ENCODE results near the gene MOB1A.
"Not testable (repeated sequence)": the region's sequence is repeated elsewhere in the genome, so short reads cannot be mapped to it uniquely, and the experiment has no call there.

Gene MOB1A

DNA sequence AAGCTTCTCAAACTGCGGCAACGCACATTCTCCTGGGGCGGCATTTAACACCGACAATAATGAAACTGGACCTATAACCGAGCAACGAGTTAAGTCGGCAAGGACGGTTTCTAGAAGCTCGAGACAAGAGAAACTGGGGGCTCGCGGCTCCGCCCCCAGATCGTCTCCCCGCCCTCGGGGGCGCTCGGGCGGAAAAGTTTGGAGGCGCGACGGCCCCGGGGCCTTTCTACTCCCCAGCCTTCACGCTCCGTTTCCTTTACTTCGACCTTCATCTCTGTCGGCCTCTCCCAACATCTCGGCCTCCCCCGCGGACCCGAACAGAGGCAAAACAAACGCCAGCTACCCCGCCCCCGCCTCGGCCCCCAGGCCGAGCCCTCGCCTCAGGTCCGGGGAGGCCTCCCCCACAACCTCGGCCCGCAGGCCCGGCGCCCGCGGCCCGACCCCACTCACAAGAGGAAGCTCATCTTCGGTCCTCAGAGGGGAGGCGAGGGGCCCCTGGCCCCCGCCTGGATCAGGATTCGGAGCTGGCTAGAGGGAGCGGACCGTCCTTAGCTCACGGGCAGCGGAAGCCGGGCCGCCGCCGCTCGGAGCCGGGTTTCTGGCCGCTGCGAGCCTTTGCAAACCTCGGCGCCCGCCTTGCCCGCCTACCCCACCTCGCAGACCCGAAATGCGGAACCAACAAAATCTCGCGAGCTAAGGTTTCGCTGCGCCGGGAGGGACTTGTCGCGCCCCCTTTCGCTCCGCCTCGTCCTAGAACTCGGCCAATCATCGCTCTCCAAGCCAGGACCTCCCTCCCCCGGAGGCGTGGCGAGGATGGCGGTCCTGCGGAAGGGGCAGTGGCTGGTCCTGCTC lies at the start of gene MOB1A:
Gene MOB1A, minus strand, starts transcription at position 669 of the 852 bp plus-strand sequence. Its CDS starts 205 bp downstream, at position 464.
- peak; percentile 94 to 98 (median 96) for DNase-seq (ENCODE audit: low read depth in 3 of 3)

DNA sequence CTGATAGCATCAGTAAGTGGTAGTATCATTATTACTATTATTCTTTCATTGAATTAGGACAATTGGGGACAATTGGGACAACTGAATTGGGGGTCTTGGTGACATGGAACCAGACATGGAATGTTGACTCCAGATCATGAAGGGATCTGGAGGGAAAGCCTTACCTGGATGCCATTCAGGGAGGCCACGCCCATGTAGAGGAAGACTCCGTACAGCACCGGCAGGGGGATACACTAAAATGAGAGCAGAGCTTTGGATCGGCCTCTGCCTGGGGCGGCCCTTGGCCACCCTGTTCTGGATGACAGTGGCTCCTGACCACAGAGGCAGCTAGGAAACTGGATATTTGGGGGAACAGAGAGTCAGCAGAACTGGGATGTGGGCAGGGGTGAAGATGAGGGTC lies 49.0 kb upstream of the MOB1A start:
- no peak for DNase-seq (ENCODE audit: low read depth in 3 of 3)

DNA sequence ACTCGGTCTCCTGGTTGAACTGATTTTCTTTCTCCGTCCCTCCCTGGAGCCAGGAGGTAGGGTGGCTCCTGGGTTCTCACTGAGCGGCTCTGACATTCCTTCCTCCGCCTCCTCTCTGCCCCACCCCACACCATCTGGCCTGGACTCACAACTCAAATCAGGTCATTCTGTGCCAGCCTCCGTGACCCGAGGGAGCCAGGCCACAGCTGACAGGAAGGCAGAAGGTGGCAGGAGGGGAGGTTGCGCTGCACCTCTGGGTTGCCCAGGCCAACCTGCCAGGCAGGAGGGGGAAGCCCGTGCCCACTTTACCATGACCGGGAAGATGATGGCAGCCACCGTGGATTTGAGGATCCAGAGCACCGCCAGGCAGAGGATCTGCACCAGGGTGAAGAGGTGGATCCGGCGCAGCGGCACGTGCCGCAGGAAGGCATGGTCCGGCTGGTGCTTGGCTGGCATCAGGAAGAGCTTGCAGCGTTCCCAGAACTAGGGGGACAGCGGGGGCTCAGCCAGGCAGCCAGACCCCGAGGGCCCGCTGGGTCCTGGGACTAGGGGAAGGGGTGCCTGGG lies 48.1 kb upstream of the MOB1A start:
- DNase-seq (ENCODE audit: low read depth in 3 of 3): no peak

DNA sequence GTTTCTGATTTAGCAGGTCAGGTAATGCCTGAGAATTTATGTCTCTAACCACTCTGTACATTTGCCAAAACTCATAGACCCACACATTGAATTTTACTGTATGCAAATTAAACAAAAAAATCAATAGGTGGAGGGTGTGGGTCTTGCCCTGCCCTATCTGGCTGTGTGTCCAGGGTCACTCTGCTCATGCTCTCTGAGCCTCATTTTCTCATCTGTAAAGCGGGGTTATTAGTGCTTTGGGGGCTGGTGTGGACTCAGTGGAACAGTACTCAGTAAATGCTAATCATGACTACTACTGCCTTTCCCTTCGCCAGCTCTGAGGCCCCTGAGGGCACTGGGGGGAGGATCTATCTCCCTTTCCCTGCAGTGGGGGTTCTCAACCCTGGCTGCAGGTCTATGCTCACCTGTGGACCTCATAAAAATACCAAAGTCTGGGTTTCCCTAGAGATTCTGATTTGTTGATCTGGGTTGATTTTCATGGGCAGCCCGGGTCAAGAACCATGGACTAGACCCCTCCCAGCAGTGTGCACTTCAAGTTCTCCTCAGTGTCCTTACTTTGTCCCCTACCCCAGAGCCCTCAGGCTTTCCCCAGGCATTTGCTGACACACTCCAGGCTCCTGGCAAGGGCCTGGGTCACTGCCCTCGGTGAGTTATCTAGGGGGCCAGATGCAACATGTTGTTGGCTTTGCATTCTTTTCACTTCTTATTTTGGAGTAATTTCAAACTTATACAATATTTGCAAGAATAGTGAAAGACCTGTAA lies 47.2 kb upstream of the MOB1A start:
- DNase-seq (ENCODE audit: low read depth in 3 of 3): no peak

DNA sequence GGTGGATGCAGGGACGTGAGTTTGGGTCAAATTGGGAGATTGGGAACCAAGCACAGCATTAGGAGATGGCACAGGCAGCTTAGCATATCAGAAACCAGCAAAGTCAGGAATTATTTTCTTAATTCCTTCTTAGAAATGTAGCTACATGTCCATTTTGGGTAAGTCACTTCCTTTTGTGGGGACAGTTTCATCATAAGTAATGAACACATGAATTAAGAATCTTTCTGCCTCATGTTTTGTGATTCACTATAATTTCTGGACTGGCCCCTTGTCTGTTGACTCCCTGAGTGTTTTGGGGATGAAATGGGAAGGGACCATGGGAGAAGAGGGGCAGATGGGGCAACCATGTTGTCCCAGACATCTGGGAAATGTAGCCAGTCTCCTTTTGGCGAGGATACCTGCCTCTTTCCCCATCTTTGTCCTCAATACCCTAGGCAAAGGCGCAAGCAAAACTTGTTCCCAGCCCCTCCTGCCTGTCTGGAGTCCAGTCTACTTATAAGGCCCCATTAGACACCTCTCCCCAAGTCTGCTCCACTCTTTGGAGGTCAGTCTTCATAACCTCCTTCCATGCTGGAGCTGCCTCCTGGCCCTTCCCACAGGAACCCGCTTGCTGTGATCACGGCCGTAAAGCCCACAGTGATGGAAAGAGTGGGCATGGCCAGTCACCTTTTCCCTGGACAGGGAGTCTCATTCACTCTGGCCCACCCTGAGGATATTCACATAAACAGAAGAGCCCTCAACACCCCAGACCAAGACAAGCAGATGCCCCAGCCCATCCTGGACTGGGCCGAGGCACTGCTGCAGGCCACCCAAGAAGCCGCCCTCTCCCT lies 45.5 kb upstream of the MOB1A start:
- no peak for DNase-seq (ENCODE audit: low read depth in 3 of 3)

DNA sequence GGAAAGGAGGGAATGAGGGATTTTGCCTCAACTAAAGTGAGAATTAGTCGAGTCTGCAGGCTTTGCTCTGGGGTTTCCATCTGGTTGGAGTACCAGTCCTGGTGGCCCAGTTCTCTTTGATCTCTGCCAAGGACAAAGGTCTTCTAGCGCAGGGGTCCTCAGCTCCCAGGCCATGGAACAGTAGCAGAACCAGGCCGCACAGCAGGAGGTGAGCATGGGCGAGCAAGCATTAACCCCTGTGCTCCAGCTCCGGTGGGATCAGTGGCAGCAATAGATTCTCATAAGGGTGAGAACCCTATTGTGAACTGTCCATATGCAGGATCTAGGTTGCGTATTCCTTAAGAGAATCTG lies 43.6 kb upstream of the MOB1A start:
- DNase-seq (ENCODE audit: low read depth in 3 of 3): no peak

DNA sequence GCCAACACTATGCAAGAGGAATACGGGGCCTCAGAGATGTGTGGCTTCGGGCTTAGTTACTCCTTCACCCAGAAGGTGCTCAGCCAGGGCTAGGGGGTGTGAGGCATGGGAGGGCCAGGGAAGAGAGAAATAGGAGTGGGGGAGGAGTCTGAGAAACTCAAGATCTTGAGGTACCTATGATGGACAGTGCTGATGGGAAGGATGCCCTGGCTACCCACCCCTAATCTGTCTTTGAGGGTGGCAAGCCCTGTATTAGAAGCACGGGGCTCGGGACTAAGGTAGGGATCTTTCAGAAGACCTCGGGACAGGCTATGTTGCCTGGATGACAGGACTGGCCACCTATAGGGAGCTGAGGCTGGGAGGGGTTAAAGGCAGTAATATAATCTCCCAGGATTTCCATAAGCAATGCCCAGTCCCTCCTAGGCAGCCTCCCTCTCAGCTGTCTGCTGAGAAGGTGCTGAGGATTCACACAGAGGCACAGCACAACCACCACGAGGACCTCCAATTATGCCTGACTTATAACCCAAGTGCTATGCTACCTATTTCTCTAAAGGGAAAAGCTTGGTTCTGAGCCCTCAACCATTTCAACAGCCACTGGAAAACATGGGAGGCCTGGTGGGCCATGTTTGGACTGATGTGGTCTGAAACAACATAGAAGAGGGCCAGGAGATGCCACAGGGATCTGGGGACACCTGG lies 43.1 kb upstream of the MOB1A start:
- no peak for DNase-seq (ENCODE audit: low read depth in 3 of 3)

DNA sequence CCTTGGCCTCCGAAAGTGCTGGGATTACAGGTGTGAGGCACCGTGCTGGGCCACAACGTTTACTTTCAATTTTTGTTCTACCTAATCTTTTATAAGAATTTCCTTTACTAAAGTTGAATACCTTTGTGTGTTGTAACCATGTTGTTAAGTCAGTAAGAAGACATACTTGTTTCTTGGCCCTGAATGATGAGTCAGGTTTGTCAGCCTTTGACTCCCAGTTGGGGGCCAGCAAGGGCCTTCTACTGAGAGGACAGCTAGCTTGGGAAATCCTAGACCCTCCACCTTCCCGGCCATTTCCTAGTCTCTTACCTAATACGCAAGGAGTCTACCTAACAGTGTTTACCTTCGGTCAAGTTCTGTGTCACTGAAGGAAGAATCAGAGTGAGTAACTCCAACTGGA lies 42.4 kb upstream of the MOB1A start:
- DNase-seq (ENCODE audit: low read depth in 3 of 3): no peak

DNA sequence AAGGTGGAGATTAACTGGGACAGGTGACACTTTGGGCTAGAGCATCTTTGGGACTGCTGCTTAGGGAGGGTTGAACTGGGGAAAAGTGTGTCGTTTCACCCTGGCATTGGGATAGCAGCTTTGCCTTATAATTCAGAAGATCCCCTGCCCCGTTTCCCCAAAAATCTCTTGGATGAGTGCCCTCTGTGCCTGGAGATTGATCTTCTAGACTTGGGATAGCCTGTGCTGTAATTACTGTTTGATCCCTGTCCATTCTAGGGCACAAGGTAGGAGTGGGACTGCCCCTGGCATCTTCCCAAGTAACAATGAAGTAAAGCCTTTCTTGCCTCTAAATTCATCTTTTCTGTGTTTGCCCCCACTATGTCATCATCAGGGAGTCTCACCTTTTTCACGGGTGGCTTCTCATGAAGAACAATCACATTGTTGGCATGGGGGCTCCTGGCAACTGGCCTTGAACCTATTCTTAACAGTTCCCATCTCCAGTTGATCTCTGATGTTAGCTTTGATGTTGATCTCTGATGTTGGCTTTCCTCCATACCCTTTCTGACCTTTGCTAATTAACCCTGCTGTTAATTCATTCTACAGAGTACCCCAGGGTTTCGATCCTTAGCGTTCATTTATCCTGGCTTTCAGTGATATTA lies 41.3 kb upstream of the MOB1A start:
- DNase-seq (ENCODE audit: low read depth in 3 of 3): no peak

DNA sequence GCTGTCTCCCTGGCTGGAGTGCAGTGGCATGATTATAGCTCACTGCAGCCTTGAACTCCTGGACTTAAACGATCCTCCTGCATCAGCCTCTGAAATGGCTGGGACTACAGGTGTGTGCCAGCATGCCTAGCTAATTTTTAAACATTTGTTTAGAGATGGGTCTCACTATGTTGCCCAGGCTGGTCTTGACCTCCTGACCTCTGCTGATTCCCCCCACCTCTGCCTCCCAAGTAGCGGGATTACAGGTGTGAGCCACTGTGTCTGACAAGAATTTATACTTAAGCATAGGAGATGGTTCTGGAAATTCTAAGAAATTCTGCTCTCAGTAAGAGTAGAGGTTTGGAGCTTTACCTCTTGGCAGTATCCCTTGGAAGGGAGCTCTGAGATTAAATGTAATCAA lies 38.0 kb upstream of the MOB1A start:
- no peak for DNase-seq (ENCODE audit: low read depth in 3 of 3)

DNA sequence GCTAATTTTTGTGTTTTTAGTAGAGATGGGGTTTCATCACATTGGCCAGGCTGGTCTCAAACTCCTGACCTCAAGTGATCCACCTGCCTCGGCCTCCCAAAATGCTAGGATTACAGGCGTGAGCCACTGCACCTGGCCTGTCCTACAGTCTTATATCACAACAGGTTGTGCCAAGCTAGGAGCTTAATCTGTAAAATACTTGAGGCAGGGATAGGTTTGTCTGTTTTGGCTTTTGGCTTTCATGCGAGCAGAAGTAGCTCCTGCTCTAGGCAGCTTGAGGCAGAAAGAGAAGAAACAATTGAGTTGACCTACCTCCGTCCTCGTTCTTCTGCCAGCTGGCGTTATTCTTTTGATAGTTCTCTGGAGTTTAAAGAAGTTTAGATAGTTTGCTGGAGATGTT lies 37.1 kb upstream of the MOB1A start:
- not testable (repeated sequence) for DNase-seq (ENCODE audit: low read depth in 3 of 3)

DNA sequence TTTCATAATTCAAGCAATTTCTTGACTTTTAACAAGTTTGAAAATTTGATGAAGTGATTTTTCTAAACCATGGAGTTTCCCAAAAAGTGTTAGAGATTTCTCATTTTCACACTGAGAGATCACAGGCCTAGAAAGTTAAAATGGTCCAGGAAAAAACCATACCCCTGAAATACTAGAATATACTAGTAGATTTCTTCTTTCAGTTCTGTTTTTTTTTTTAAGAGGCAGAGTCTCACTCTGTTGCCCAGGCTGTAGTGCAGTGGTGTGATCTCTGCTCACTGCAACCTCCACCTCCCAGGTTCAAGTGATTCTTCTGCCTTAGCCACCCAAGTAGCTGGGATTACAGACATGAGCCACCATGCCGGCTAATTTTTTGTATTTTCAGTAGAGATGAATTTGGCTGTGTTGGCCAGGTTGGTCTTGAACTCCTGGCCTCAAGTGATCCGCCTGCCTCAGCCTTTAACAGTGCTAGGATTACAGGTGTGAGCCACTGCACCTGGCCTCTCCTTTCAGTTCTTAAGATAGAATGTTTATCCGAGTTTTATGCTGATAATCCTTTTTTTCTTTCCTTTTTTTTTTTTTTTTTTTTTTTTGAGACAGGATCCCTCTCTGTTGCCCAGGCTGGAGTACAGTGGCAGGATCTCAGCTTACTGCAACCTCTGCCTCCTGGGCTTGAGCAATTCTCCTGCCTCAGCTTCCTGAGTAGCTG lies 34.2 kb upstream of the MOB1A start:
- DNase-seq (ENCODE audit: low read depth in 3 of 3): no peak

DNA sequence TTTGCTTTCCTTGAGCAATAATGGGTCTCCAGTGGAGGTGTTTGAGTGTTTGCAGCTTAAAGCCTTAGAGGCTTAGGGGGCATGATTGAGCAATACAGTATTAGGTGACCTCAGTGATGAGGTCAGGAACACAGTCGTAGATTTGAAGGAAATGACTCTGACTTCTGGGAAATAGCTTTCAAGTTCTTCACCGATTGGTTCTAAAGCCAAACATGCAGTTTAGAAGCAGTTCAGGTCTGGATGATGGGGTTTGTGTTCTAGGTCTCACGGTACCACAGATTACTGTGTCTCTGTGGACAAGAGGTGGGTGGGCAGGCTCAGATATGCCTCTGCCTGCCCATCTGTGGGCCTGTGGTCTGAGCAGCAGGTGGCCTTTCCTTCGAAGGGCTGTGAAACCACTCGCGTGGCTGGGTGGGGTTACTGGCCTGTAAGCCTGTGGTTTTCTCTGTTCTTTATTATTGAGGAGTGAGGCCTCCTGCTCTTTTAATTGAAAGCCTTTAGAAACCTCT lies 27.6 kb upstream of the MOB1A start:
- no peak for DNase-seq (ENCODE audit: low read depth in 3 of 3)

DNA sequence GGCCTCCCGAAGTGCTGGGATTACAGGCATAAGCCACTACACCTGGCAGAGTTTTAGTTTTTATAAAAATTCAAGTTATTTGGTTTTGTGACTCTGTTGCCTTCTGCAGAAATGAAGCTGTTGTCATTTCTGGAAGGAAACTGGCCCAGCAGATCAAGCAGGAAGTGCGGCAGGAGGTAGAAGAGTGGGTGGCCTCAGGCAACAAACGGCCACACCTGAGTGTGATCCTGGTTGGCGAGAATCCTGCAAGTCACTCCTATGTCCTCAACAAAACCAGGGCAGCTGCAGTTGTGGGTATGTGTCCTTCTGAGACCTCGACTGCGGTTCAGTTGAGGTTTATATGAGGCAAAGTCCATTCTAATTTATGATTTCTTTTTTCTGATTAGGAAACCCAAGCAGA lies 26.9 kb upstream of the MOB1A start:
- no peak for DNase-seq (ENCODE audit: low read depth in 3 of 3)

DNA sequence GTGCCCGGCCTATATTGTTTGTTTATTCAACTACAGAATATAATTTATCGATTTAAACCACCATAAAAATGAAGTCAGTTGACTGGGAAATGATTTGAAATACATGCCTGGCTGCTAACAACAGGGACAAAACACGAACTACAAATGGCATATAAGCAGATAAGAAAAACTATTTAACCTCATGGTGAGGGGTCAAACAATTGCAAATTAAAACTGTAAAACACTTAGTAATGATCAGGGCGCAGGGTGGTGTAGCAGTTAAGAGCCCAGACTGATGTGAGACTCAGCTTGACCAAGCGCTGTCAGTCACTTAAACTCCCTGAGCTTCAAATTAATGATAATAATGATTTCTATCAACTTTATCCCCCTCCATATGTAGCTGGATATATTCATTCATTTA lies 26.4 kb upstream of the MOB1A start:
- no peak for DNase-seq (ENCODE audit: low read depth in 3 of 3)

DNA sequence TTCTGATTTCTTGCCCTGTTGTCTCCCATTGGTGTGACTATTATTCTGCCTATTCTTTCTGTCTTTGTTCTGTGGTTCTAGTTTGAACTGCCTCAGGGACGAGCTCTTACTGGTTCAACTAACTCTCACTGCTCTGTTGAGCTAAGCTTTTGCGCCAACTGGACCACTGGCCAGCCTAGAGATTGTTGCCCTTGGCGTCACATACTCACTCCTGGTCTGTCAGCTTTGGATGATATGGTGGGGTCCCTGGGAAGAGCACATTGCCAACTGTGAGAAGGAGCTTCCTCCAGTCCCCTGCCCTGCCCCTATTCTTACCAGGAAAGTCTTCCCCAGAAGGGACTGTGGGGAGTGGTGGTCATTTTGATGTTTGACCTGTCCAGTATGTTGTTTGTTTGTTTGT lies 25.8 kb upstream of the MOB1A start:
- no peak for DNase-seq (ENCODE audit: low read depth in 3 of 3)

DNA sequence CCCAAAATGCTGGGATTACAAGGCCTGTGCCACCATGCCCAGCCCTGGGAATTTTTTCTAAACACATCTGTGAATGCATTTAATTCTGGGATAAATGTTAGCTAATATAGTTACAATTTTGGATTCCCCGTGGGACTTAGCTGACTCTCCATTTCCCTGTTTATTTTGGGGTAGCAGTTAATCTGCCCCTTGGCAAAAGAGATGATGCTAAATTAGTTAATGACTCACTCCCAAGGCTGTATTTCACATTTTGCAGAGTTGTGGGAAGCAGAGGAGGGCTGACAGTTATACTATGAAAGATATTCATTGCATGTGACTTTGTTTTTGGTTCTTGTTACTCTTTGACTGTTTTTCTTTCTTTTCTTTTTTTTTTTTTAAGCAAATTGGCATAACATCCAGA lies 22.9 kb upstream of the MOB1A start:
- no peak for DNase-seq (ENCODE audit: low read depth in 3 of 3)

DNA sequence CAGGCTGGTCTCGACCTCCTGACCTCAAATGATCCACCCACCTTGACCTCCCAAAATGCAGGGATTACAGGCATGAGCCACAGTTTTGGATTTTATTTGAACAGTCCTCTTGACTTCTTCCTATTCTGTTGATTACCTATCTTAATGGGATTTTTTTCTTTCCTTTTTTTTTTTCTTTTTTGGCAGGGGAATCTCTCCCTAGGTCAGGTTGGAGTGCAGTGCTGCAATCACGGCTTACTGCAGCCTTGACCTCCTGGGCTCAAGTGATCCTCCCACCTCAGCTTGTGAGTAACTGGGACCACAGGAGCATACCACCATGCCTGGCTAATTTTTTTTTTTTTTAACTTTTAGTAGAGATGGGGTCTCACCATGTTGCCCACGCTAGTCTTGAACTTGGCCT lies 22.5 kb upstream of the MOB1A start:
- DNase-seq (ENCODE audit: low read depth in 3 of 3): no peak

DNA sequence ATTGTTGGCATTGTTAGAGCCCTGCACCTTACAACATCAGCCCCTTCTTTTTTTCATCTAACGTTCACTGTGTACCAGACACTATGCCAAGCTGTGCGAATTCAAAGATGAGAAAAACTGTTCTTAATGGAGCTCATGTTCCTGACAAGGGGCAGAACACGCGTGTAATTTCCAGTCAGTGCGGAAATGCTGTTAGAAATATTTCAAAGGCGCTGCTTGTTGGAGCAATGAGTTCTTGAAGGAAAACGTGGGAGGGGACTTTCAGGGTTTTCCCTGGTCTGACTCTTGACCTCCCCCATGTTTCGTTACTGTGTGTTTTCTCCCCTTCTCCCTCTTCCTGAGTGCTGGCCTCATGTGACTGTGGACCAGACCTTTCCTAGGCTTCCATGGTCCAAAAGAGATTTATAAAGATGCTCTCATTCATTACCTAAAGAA lies 21.2 kb upstream of the MOB1A start:
- DNase-seq (ENCODE audit: low read depth in 3 of 3): peak in 1 of 3 experiments; percentile 20

DNA sequence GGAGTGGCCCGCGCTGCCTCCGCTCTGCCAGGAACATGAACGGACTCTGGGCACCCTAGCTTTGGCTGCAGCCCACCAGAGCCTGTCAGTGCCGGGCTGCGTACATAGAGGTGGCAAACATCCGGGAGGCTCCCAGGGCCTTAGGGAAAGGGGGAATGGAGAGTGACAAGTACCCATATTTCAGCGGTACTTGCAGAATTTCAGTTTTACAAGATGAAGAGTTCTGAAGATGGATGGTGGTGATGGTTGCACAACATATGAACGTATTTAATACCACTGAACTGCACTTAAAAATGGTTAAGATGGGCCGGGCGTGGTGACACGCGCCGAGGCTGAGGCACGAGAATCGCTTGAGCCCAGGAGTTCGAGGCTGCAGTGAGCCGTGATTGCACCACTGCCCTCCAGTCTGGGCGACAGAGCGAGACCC lies 20.6 kb upstream of the MOB1A start:
- no peak for DNase-seq (ENCODE audit: low read depth in 3 of 3)
